CD4-positive, alpha-beta memory T cell (primary cell): ENCODE measurements around the gene TLCD2. TPM values are rescaled to one million over a fixed set of nuclear protein-coding genes. Genes with fewer than 3 reads are reported as not detected.

ENCODE experiments used
- CTCF ChIA-PET: fragments of 350-600 bp; sonication (Branson Sonifier 250); formaldehyde crosslinking; loops from one replicate; lab custom pipeline; 2021; ENCODE audit warnings: inconsistent platforms; ENCODE audit not compliant: partially characterized antibody; lab: Charles Lee
- POLR2A ChIA-PET: fragments of 350-600 bp; sonication (Branson Sonifier 250); formaldehyde crosslinking; loops from one replicate; lab custom pipeline; 2021; ENCODE audit not compliant: partially characterized antibody; lab: Charles Lee
- DNase-seq, 5 donors: peaks; one replicate each; pipeline versions ENCODE4 v3.0.0 to v3.0.0-alpha.2; 2020 to 2022; ENCODE audit warnings: mixed read lengths in 1 of 5
- H3K27ac ChIP-seq: one replicate; pipeline ENCODE4 v1.7.0; 2013; ENCODE audit warnings: low read depth, low read length
- H3K27me3 ChIP-seq: 2 replicates; pipeline ENCODE4 v1.7.0; 2013; ENCODE audit warnings: mild to moderate bottlenecking, low read length, moderate library complexity; ENCODE audit not compliant: insufficient read depth
- H3K36me3 ChIP-seq: 2 replicates; pipeline ENCODE4 v1.7.0; 2013; ENCODE audit warnings: mild to moderate bottlenecking, low read length, moderate library complexity; ENCODE audit not compliant: insufficient read depth
- H3K4me1 ChIP-seq: 2 replicates; pipeline ENCODE4 v1.7.0; 2013; ENCODE audit warnings: mild to moderate bottlenecking, low read length, moderate library complexity; ENCODE audit not compliant: insufficient read depth
- H3K4me3 ChIP-seq, 2 donors: one replicate each; pipeline ENCODE4 v1.7.0; 2013; ENCODE audit warnings: low read length in 2 of 2, mild to moderate bottlenecking in 1 of 2
- H3K9me3 ChIP-seq, 2 donors: one replicate each; pipeline ENCODE4 v1.7.0; 2013; ENCODE audit warnings: low read length in 2 of 2, control low read depth in 1 of 2; ENCODE audit not compliant: control insufficient read depth in 1 of 2
- H3K27ac Mint-ChIP-seq, 7 donors: one replicate each; pipeline ENCODE4 v1.8.0; 2020 to 2021; ENCODE audit warnings: mixed read lengths in 7 of 7, mild to moderate bottlenecking in 6 of 7, inconsistent platforms in 3 of 7, moderate library complexity in 3 of 7
- H3K27me3 Mint-ChIP-seq, 2 donors: one replicate each; pipeline ENCODE4 v1.8.0; 2020 to 2021; ENCODE audit warnings: mixed read lengths in 2 of 2
- H3K36me3 Mint-ChIP-seq, 2 donors: one replicate each; pipeline ENCODE4 v1.8.0; 2020 to 2021; ENCODE audit warnings: mixed read lengths in 2 of 2, inconsistent platforms in 1 of 2, mild to moderate bottlenecking in 1 of 2
- H3K4me1 Mint-ChIP-seq, 4 donors: one replicate each; pipeline ENCODE4 v1.8.0; 2020 to 2021; ENCODE audit warnings: mixed read lengths in 4 of 4, mild to moderate bottlenecking in 1 of 4
- H3K4me3 Mint-ChIP-seq, 8 donors: one replicate each; pipeline ENCODE4 v1.8.0; 2020 to 2021; ENCODE audit warnings: mixed read lengths in 8 of 8, mild to moderate bottlenecking in 7 of 8, moderate library complexity in 6 of 8, inconsistent platforms in 3 of 8
- H3K9me3 Mint-ChIP-seq, 8 donors: one replicate each; pipeline ENCODE4 v1.8.0; 2020 to 2021; ENCODE audit warnings: mixed read lengths in 8 of 8, mild to moderate bottlenecking in 5 of 8, inconsistent platforms in 3 of 8, moderate library complexity in 1 of 8
- intact Hi-C: fragments of 100-400 bp; cut with micrococcal nuclease; formaldehyde crosslinking; loops from one replicate; pipeline ENCODE4 v1.15.1; 2023
- polyA plus RNA-seq, 2 donors: library from polyadenylated mRNA; unstranded; fragments of 300-500 nt; fragmentation: Illumina TruSeq; gene quantifications; one replicate each; pipeline ENCODE4 v1.2.3, GENCODE V29; 2021
- total RNA-seq, 2 experiments: library from RNA; stranded (reverse); gene quantifications; one replicate each; pipeline ENCODE4 v1.2.3, GENCODE V29; 2021

TLCD2 gene
- total and polyA plus RNA-seq, 4 experiments from 2014 or later: 0.24 to 0.81 (median 0.75) TPM; not detected in 1

- Mint-ChIP-seq H3K4me1 (peaks cover 14 to 49% (median 30%) of the 10 kb centered on the region in 4 donors), H3K4me3 (peak overlapping the region; percentile 90 to 96 (median 94)), H3K27me3 (no peaks in the 10 kb centered on the region), H3K27ac (peak overlapping the region; percentile 89 to 98 (median 96)), H3K36me3 (peaks cover 5% of the 10 kb centered on the region in 2 donors), H3K9me3 (peaks cover 0 to 3% (median 0%) of the 10 kb centered on the region in 8 donors)
- POLR2A ChIA-PET: interaction anchor here (0.6 to 5.8 kb wide), 50 partner anchors 8 to 1069 kb away, joined by 3 to 79 read pairs (median 5); partner anchors contain the start of genes HIC1, INPP5K, OVCA2 and PITPNA
- peak overlapping the region; percentile 76 to 100 for H3K4me3 ChIP-seq
- H3K27me3 ChIP-seq: no peaks in the 10 kb centered on the region
- CTCF ChIA-PET: interaction anchor here (0.9 to 7.4 kb wide), 18 partner anchors 10 to 528 kb away, joined by 3 to 161 read pairs (median 4); partner anchors contain the start of genes HIC1, RILP and RTN4RL1
- intact Hi-C loops: loop anchor here (1.0 to 2.0 kb wide), 8 partner anchors 33 to 720 kb away; partner anchors contain the start of genes MNT, PRPF8, RILP and SLC43A2
- H3K4me1 ChIP-seq: peaks cover 33% of the 10 kb centered on the region
- DNase-seq: peak; percentile 76 to 86 (median 79)
- no peaks in the 10 kb centered on the region for H3K9me3 ChIP-seq
- peak overlapping the region; percentile 89 for H3K27ac ChIP-seq
- H3K36me3 ChIP-seq: no peaks in the 10 kb centered on the region
Observed at GRCh38 chr17:1716912-1717695, 6.9 kb upstream of the TLCD2 start.

DNA sequence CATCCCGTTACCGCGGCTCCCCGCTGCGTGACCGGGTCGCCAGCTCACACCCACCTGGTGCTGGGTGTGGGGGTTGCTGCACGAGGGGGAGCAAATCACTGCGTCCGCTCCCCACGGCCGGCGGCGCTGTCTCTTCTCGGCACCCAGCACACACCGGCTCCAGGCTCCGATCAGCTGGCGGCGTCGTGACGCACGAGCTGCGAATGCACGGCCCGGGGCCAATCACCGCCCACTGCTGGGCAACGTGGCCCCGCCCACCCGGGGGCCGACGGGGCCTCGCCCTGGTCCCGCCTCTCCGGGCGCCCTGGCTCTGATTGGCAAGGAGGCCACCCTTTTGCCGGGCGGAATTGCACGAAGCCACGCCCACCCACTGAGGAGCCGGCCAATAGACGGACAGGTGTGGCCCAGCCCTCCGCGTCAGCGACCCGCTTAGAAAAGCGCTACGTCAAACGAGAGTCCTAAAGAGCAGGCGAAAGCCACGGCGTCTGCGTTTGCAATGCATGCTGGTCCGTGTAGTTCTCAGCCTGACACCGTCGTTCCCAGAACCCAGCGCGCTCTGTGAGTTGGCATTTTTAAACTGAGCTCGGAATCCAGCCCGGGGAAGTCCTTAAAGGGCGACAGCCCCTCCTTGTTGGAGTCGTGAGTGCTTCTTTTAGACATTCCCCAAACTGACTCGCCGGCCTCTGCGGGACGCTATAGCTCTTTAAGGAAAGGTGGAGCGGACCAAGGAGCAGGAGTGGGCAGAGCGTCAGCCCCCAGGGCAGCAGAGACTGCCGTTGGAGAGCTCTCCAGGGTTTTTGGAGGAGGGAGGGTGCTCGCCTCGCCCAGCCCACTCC lies 6.1 kb upstream of the TLCD2 start:
- Mint-ChIP-seq H3K4me1 (peaks cover 14 to 56% (median 35%) of the 10 kb centered on the region in 4 donors), H3K27ac (peak overlapping the region; percentile 89 to 98 (median 96)), H3K27me3 (no peaks in the 10 kb centered on the region), H3K4me3 (peak overlapping the region; percentile 90 to 96 (median 94)), H3K9me3 (peaks cover 0 to 3% (median 0%) of the 10 kb centered on the region in 8 donors), H3K36me3 (peaks cover 7 to 10% of the 10 kb centered on the region in 2 donors)
- DNase-seq: peak; percentile 100
- intact Hi-C loops: loop anchor here (1.0 to 2.0 kb wide), 8 partner anchors 32 to 719 kb away; partner anchors contain the start of genes MNT, PRPF8, RILP and SLC43A2
- ChIA-PET POLR2A (interaction anchor here (0.6 to 5.8 kb wide), 48 partner anchors 7 to 1070 kb away, joined by 3 to 79 read pairs (median 5); partner anchors contain the start of genes HIC1, INPP5K, OVCA2 and PITPNA), CTCF (interaction anchor here (0.9 to 7.4 kb wide), 19 partner anchors 11 to 528 kb away, joined by 3 to 161 read pairs (median 4); partner anchors contain the start of genes HIC1, RILP and RTN4RL1)
- Histone ChIP-seq H3K27me3 (no peaks in the 10 kb centered on the region), H3K9me3 (no peaks in the 10 kb centered on the region), H3K27ac (peak overlapping the region; percentile 89), H3K36me3 (no peaks in the 10 kb centered on the region), H3K4me3 (peak overlapping the region; percentile 76 to 100), H3K4me1 (peaks cover 31% of the 10 kb centered on the region)

DNA sequence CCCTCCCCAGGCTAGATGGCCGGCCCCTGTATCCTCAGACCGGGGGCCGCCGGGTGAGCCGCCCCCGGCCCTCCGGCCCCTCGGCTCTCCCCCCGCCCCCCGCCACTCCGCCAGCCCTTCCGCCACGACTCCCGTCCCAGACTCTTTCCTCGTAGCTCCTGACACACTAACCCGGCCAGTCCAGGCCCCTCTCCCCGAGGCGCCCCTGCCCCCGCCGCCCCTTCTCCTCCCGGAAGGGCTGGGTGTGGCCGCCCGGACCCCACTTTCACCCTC lies 5.6 kb upstream of the TLCD2 start:
- peak overlapping the region; percentile 90 to 96 (median 94) for H3K4me3 Mint-ChIP-seq
- peaks cover 0 to 3% (median 0%) of the 10 kb centered on the region in 8 donors for H3K9me3 Mint-ChIP-seq
- no peak for DNase-seq
- H3K27ac Mint-ChIP-seq: peak overlapping the region; percentile 66 to 97 (median 89)
- Histone ChIP-seq H3K4me3 (peak overlapping the region; percentile 39 to 57), H3K9me3 (no peaks in the 10 kb centered on the region), H3K4me1 (peaks cover 33% of the 10 kb centered on the region), H3K27ac (peak overlapping the region; percentile 66), H3K36me3 (no peaks in the 10 kb centered on the region), H3K27me3 (no peaks in the 10 kb centered on the region)
- CTCF ChIA-PET: interaction anchor here (1.1 to 7.4 kb wide), 4 partner anchors 47 to 339 kb away, joined by 3 to 161 read pairs (median 5); partner anchors contain the start of gene HIC1
- peaks cover 7 to 8% of the 10 kb centered on the region in 2 donors for H3K36me3 Mint-ChIP-seq
- intact Hi-C loops: loop anchor here (1.0 to 2.0 kb wide), 8 partner anchors 31 to 719 kb away; partner anchors contain the start of genes MNT, PRPF8, RILP and SLC43A2
- H3K4me1 Mint-ChIP-seq: peaks cover 16 to 56% (median 37%) of the 10 kb centered on the region in 4 donors
- H3K27me3 Mint-ChIP-seq: no peaks in the 10 kb centered on the region
- POLR2A ChIA-PET: interaction anchor here (1.3 to 5.8 kb wide), 21 partner anchors 9 to 621 kb away, joined by 4 to 79 read pairs (median 11); partner anchors contain the start of genes INPP5K, OVCA2, PRPF8 and RILP

DNA sequence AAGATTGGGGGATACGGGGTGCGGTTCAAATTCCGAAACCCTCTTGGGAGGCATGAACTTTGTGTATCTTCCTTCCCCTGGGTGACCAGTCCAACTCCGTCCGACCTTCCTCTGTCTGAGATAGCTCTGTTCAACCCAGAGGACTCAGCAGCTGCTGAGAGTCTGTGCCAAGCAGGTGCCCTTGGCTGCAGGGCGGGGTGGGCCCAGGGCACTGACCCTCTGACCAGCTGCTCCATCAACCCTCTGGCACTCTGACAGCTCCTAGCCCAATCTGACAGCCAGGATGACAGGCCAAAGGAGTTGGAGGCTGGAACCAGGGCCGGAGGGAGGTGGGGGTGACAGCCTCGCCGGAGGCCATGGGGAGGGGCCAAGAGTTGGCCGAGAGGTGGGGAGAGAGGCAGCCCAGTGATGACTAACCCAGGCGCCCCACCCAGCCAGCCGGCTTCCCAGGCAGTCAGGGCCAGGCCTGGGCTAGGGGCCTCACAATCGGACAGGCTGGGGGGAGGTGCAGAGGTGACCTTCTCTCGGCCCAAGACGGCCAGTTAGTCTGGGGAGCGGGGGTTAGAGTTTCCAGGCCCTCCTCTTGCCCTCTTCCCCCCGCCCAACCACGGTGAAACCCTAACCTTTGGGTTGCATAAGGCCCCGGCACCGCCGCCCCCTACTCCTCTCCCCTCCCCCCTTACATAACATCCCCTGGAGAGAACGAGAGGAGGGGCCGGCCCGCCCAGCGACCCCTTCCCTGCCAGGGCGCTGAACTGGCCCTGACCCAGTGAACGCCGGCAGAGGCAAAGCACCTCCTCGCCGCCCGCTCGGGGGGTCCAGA lies 5.0 kb upstream of the TLCD2 start:
- Mint-ChIP-seq H3K36me3 (peaks cover 7 to 8% of the 10 kb centered on the region in 2 donors), H3K4me1 (peaks cover 16 to 57% (median 37%) of the 10 kb centered on the region in 4 donors), H3K9me3 (peaks cover 0 to 3% (median 0%) of the 10 kb centered on the region in 8 donors), H3K4me3 (peak overlapping the region; percentile 47 to 91 (median 56)), H3K27ac (peak overlapping the region in 6 of 7 donors; percentile 18 to 70 (median 60)), H3K27me3 (no peaks in the 10 kb centered on the region)
- CTCF ChIA-PET: interaction anchor here (0.8 to 7.4 kb wide), 4 partner anchors 32 to 70 kb away, joined by 3 to 161 read pairs (median 4); no protein-coding TSS in a partner anchor
- no peaks in the 10 kb centered on the region for H3K27me3 ChIP-seq
- POLR2A ChIA-PET: interaction anchor here (1.3 to 5.8 kb wide), 18 partner anchors 8 to 621 kb away, joined by 4 to 79 read pairs (median 12); partner anchors contain the start of genes INPP5K, OVCA2, PRPF8 and RILP
- intact Hi-C loops: loop anchor here (5.0 kb wide), 1 partner anchor 48 kb away; no protein-coding TSS in a partner anchor
- H3K4me3 ChIP-seq: peak overlapping the region in 1 of 2 donors; percentile 39
- DNase-seq: peak in 4 of 5 donors; percentile 32 to 72 (median 38)
- H3K4me1 ChIP-seq: peaks cover 34% of the 10 kb centered on the region
- peak overlapping the region; percentile 66 for H3K27ac ChIP-seq
- H3K9me3 ChIP-seq: no peaks in the 10 kb centered on the region
- H3K36me3 ChIP-seq: no peaks in the 10 kb centered on the region

- intact Hi-C loops: loop anchor here (5.0 kb wide), 1 partner anchor 47 kb away; no protein-coding TSS in a partner anchor
- peaks cover 16 to 57% (median 37%) of the 10 kb centered on the region in 4 donors for H3K4me1 Mint-ChIP-seq
- no peaks in the 10 kb centered on the region for H3K27me3 ChIP-seq
- H3K36me3 Mint-ChIP-seq: peaks cover 7 to 8% of the 10 kb centered on the region in 2 donors
- ChIA-PET POLR2A (interaction anchor here (0.8 to 5.8 kb wide), 3 partner anchors 10 to 41 kb away, joined by 3 to 79 read pairs (median 24); partner anchors contain the start of genes PRPF8 and WDR81), CTCF (interaction anchor here (0.8 to 2.2 kb wide), 3 partner anchors 31 to 70 kb away, joined by 3 to 6 read pairs (median 4); no protein-coding TSS in a partner anchor)
- H3K9me3 Mint-ChIP-seq: peaks cover 0 to 3% (median 0%) of the 10 kb centered on the region in 8 donors
- H3K27me3 Mint-ChIP-seq: no peaks in the 10 kb centered on the region
- H3K27ac ChIP-seq: peak overlapping the region; percentile 66
- peaks cover 34% of the 10 kb centered on the region for H3K4me1 ChIP-seq
- no peaks in the 10 kb centered on the region for H3K9me3 ChIP-seq
- H3K4me3 Mint-ChIP-seq: peak overlapping the region in 7 of 8 donors; percentile 48 to 72 (median 66)
- peak overlapping the region in 6 of 7 donors; percentile 15 to 86 (median 68) for H3K27ac Mint-ChIP-seq
- peak overlapping the region in 1 of 2 donors; percentile 39 for H3K4me3 ChIP-seq
- no peak for DNase-seq
- no peaks in the 10 kb centered on the region for H3K36me3 ChIP-seq
Observed at GRCh38 chr17:1714427-1714979, 4.3 kb upstream of the TLCD2 start.
